Stimulated activated CD4-positive, alpha-beta T cell treated with anti-CD3 and anti-CD28 coated beads, Interleukin-1b, Interleukin-23, amount 100 ng/mL, for 24 hours (primary cell): Measurements from ENCODE around the gene ZDHHC17.

ENCODE experiments used
- DNase-seq, 4 experiments: peaks; one replicate each; pipeline ENCODE4 v3.0.0-alpha.2; 2020; ENCODE audit warnings: low read depth in 4 of 4, low spot score in 1 of 4

The ZDHHC17 gene

GRCh38 chr12:76813265-76813664 is 49.4 kb downstream of the ZDHHC17 start:
- no peak for DNase-seq

DNA sequence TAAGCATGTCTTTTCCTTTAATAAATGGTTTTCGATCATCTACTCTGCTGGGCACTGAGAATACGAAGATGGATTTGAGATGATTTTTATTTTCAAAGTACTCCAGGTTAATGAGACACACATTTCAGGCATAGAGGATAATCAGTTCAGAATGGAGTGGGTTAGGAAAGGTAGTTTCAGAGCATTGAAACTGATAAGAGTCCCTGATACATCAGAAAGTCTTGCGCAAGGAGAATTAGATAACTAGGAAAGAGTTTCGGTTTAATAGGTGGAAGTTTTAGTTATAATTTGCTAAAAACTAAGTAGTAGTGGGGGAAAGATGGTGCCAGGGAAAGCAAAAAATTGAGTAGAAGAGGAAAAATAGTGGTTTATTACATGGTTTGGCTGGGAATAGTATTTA is 50.1 kb downstream of the ZDHHC17 start:
- DNase-seq = no peak

- DNase-seq = no peak
Measured at GRCh38 chr12:76820888-76821482, 57.1 kb downstream of the ZDHHC17 start.

DNA sequence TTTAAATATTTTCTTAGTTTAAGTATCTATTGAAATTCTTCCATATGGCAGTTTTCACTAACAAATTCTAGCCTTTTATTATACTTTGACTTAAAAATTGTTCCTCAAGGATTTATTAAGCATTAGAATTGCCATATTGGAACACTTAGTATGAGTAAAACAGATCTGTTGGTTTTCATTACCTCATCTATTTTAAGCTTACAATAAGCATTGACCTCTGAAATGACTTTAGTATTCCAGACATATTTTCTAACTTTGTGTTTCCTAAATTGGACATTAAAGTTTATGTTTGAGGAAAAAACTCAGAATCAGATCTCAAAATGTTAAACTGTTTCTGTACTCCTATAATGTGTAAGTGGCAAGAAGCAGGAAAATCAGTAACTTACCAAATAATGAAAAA is 66.5 kb downstream of the ZDHHC17 start:
- DNase-seq = no peak

DNA sequence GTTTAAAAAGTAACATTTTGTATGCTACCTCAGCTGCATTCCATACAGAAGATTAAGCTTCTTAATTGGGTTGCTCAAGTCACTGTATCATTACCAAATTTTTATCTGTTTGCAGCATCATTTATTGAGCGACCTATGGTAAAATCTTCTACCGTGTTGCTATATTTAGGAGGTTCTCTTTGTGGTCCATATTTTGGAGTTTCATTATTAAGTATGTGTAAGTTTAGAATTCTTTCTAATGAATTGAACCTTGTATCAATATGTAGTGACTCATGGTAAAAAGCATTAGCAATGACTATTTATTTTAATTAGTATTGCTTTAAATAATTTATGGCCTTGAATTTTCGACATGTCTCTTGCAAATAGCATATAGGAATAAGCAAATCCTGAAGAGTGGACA is 72.7 kb downstream of the ZDHHC17 start:
- DNase-seq = no peak

DNA sequence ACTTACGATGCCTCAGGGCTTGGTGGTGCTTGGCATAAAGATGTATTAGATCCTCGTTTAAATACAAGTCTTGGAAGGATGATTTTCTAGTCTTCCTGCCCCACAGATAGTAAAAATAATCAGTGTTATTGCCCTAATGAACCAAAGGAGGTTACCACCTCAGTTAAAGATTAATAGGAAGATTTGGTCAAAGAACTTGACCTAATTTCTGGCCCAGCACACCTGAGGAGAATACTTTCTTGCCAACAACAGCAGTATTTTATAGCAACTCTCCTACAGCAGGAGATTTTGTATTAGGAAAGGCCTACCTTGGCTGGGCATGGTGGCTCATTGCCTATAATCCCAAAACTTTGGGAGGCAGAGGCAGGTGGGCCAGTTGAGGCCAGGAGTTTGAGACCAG is 83.3 kb downstream of the ZDHHC17 start:
- DNase-seq = no peak

- DNase-seq = no peak
Measured at GRCh38 chr12:76848132-76848531, 84.2 kb downstream of the ZDHHC17 start.

DNA sequence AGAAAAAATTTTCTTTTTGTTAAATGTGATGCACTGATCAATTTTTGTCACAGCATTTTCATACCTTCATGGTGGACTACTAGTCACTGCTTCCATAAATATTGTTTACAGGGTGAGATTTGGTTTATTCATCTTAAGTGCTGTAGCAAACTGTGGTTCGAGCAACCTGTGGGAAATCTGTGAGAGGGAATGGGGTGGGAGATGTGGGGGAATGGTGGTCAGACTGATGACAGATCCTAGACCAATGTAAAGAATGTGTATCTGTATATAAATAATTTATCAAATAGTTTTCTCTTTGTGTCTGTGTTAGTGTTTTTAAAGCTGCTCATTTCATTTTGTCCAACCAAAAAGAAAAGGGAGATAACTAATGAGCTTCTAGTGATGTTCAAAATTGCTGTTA is 88.2 kb downstream of the ZDHHC17 start:
- DNase-seq = no peak

DNA sequence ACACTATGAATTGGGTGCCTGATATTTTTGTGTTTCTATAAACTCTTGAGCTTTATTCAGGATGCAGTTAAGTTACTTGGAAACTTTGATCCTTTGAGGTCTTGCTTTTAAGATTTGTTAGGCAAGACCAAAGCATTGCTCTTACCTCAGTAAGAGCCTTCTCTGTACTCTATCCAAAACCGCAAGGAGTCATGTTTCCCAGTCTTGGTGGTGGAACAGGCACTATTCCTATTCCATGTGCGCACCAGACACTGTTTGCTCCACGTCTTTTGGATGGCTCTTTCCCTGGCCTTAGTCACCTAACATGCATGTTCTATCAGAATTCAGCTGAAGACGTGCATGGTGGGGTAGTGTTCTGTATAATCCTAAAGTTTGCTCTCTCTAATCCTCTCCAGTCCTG is 91.4 kb downstream of the ZDHHC17 start:
- no peak for DNase-seq

- DNase-seq = no peak
Measured at GRCh38 chr12:76856018-76856644, 92.2 kb downstream of the ZDHHC17 start.

- no peak for DNase-seq
Measured at GRCh38 chr12:76859611-76860010, 95.7 kb downstream of the ZDHHC17 start.

DNA sequence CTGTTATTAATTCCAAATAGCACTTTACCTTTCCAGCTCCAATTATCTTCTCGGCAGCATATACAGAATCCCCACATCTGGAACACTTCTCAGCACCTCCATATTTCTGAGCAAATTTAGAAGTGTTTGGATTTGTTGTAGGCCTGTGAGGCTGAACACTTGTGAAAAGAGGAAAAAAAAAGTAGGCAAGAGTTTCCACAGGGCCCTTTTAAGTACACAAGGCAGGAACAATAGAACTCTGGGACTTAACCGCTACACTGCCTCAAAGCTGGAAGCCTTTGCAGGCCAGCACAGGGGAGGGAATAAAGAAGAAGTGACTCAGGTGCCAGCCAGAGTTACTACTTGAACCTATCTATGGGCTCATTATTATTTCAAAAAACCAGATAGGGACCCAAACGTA is 96.3 kb downstream of the ZDHHC17 start:
- DNase-seq = no peak

- no peak for DNase-seq
Measured at GRCh38 chr12:76863005-76863670, 99.2 kb downstream of the ZDHHC17 start.

DNA sequence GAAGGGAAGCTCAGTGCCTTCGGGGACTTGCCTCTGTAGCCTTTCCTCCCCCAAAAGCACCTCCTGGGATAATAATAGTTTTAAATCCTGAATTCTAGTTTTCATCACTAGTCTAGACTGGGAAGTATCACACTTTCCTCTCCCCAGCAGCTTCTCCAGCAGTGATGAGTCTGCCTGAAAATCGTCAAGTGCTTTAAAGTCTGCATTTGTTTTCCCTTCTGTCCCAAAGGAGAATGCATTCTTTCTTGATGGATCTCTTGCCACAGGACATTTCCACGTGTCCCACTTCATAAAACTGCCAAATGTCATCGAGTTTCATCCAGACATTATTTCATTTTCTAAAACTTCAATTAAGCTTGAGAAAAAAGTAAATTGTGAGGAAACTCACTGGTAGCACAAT is 99.9 kb downstream of the ZDHHC17 start:
- DNase-seq = no peak

DNA sequence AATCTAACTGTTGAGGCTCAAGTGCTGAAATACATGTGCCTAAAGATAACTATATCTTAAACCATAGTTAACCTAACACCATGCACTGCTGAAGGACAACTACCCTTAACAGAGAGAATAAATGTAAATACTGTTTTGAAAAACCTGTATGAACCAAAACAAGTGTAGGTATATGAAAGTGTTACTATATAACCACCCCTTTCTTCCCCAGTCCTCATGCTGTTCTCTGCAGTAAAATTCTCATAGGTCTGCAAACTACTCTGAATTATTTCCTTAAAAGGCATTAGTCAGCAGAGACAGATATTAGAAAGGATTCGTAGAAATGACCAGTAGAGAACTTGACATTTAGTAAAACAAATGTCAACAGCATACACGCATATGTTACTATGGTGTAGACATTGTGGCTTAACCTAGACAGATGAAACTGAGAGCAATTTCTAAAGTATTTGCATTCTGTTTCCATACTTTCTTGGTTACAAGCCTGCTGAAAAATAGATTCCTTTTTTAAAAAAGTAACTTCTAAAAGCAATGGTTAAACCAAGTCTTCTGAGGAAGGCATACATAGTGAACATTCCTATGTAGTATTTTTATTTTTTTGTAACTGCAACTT is 101.0 kb downstream of the ZDHHC17 start:
- DNase-seq = no peak

DNA sequence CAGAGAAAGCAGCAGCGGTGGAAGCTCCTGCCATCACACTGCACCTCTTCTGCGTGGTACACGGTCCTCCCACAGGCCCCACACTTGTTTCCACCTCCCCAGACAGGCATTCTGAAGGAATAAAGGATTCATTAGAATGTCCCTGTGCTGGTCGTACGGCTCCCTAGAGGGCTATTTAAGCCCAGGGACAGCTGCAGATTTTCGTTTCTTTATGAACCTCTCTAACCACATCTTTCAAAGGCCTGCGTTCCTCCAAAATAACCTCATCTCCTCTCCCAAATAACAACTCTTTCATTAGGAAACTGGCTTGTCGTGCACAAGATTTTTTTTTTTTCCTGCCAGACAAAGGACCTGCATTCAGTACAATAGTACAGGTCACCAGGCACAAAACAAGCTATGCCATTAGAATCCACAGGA is 102.2 kb downstream of the ZDHHC17 start:
- DNase-seq = no peak

GRCh38 chr12:76866726-76867125 is 102.8 kb downstream of the ZDHHC17 start:
- no peak for DNase-seq

DNA sequence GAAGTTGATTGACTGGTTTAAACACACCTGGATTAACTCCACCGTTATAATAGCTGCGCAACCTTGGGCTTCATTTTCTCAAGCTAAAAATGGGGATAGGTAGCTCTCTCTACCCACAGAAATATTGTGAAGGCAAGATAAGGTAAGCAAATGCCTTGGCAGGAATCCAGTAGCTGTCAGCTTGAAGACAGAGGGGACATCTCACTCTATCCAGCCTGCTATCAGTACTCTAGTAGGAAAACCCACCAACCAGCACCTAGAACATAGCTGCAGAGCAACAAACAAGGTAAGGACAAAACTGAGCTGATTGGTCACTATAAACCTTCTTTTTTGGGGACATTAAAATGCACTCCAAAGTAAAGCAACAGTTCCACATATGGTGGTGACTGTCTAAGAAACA is 107.2 kb downstream of the ZDHHC17 start:
- DNase-seq = no peak

DNA sequence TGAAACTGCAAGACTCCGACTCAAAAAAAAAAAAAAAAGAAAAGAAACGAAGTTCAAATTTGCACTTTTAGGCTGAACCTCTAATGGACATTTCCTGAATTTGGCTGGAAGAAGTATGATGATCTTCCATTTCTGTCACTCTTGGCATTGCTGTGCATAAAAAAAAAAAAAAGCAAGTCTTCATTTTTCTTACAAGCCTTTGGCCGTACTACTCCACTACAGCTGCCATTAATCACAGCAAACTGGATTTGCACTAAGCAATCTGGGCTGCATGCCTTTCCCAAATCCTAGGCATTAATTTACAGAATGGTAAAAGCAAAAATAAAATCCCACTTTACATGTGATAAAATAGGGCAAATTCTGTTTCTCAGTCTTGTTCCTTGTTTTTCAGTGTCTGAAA is 107.8 kb downstream of the ZDHHC17 start:
- no peak for DNase-seq

GRCh38 chr12:76872415-76872814 is 108.5 kb downstream of the ZDHHC17 start:
- no peak for DNase-seq

DNA sequence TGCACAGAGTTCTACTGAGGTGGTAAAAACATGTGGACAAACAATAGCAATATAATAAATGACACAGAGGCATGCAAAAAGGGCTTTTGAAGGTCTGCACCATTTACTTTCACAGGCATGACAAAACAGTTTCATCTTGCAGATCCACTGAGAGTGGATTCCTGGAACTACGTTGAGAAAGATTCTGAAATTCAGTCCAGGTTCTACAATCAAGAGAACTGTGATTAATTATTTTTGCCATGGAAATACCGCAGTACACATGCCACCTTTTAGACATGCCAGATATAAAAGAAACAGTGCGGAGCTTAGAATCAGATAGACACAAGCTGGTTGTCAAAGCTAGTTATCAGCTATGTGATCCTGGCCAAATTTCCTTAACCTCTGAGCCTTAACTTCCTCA is 110.1 kb downstream of the ZDHHC17 start:
- DNase-seq = no peak

GRCh38 chr12:76874491-76875190 is 110.7 kb downstream of the ZDHHC17 start:
- no peak for DNase-seq
